Right renal pelvis (tissue), 4 donors: ENCODE results near the gene PNKD. TPM values are rescaled to one million over a fixed set of nuclear protein-coding genes. Genes with fewer than 3 reads are reported as not detected.

Experiments used
- DNase-seq, 4 donors: peaks; one replicate each; pipeline ENCODE4 v3.0.0-alpha.2; 2013; ENCODE audit warnings: low read depth in 4 of 4, low spot score in 3 of 4, missing footprints in 1 of 4
- polyA plus RNA-seq, 4 donors: library from polyadenylated mRNA; unstranded; fragments of 120-200 nt; gene quantifications; one replicate each; pipeline ENCODE4 v1.2.1, GENCODE V29; 2013; ENCODE audit not compliant: insufficient read length in 4 of 4

PNKD gene
- polyA plus RNA-seq, 4 donors = 103 to 132 (median 111) TPM

DNA sequence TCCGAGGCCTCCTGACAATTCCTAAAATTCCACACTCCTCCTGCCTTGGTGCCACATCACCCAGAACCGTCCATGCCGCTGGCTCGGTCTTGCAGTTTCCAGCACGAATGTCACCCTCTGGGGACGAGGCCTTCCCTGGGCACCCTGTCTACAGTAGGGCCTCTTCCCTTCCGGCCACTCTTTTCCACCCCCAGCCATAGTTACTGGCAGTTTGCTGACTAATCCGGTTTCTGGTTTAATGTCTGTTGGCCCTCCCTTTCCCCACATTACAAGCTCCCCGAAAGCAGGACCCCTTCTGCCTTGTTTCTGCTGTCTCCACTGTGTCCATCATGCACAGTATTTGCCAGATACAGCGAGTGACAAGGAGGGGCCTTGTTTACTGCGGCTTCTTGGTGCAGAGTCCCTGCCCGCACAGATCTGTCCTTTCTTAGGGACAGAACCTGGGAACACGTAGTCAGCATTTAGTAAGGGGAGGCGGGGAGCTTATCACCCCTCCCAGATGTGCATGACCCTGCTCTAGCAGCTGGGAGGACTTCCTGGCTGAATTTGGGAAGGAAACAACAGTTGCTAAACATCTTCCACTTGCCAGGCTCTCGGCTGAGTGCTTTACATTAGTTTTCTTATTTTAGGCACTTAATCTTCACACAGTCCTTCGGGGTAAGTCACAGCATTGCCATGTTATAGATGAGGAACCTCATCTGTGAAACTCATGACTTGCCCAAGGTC, 62.8 kb downstream of the PNKD start:
- no peak for DNase-seq

DNA sequence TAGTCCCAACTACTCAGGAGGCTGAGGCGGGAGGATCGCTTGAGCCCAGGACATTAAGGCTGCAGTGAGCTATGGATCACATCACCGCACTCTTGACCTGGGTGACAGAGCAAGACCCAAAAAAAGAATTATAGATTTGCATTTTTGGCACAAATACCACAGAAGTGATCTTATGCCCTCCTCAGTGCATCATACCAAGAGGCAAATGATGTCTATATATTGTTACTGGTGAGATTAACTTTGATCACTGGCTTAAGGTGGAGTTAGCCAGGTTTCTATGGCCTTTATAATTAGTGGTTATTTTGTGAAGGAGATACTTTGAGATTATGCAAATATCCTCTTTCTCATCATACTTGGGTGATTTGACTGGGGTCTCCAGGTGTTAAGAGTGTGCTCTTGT, 64.2 kb downstream of the PNKD start:
- DNase-seq = no peak

- DNase-seq = no peak
Measured at GRCh38 chr2:218340656-218341055, 70.3 kb downstream of the PNKD start.

DNA sequence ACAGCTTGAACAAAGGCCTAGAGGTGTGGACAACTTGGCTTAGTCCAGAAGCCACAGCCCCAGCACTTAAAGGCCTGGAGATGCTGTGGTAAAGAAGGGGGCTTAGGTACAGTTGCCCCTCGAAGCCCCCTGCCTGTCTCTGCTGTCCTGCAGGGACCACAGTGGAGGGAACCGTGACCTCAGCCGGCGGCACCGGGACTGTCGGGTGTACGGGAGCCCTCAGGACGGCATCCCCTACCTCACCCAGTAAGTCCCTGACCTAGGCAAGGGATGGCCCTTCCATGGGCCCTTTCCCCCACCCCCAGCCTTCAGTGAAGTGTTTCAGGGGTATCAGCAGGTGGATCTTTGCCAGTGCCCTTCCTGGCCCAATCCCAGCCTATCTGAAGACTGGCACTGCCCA, 71.1 kb downstream of the PNKD start:
- no peak for DNase-seq

DNA sequence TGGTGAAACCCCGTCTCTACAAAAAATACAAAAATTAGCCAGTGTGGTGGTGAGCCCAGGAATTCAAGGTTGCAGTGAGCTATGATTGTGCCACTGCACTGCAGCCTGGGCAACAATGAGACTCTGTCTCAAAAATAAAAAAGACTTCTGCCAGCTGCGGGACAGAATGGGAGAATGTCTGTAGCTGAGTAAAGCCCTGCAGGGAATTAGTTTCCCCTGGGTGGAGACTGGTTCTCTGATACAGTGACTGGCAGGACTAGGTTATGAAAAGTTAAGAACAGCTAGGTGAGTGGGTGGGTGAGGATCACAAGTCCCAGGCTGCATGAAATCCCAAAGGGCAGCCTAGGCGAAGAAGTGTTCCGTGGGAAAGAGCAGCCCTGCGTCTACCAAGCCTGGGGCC, 72.5 kb downstream of the PNKD start:
- no peak for DNase-seq

- no peak for DNase-seq
Measured at GRCh38 chr2:218343591-218343990, 73.3 kb downstream of the PNKD start.

DNA sequence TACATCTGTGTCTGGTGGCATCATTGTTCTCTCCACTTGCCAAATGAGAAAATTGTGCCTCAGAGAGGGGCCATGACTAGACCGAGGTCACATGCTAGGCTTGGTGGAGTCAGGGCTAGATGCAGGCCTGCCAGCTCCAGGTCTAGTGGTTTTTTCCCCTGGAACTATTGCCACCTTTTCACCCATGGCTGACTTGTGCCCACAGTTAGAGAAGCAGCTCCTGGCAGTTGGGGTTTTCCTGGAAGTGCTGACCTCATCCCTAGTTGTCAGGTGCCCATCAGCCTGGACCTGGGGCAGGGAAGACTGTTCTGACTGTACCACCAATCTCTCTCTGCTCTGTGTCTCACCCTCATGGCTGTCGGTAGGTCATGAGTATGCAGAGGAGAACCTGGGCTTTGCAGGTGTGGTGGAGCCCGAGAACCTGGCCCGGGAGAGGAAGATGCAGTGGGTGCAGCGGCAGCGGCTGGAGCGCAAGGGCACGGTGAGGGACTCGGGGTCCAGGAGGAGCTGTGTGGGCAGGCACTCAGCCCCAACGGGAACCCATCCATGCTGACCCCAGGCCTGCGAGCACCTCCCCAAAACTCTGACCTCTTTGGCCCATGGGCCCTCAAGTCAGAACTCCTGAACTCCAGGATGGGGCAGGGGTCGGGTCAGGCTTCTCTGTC, 73.9 kb downstream of the PNKD start:
- no peak for DNase-seq

- DNase-seq = no peak
Measured at GRCh38 chr2:218344755-218345417, 74.6 kb downstream of the PNKD start.

GRCh38 chr2:218345491-218346236, 75.3 kb downstream of the PNKD start:
- no peak for DNase-seq

GRCh38 chr2:218347172-218347571, 76.9 kb downstream of the PNKD start:
- DNase-seq = no peak

DNA sequence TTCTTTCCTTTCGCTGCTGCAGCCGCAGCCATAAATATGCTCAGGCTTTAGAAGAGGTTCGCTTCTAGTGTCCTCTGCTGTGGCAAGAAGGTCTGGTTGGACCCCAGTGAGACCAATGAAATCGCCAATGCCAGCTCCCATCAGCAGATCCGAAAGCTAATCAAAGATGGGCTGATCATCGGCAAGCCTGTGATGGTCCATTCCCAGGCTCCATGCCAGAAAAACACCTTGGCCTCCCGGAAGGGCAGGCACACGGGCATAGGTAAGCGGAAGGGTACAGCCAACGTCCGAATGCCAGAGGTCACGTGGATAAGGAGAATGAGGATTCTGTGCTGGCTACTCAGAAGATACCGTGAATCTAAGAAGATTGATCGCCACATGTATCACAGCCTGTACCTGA, 83.7 kb downstream of the PNKD start:
- DNase-seq = no peak

GRCh38 chr2:218354850-218355443, 84.6 kb downstream of the PNKD start:
- DNase-seq = no peak

- DNase-seq = no peak
Measured at GRCh38 chr2:218357236-218358177, 87.2 kb downstream of the PNKD start.

DNA sequence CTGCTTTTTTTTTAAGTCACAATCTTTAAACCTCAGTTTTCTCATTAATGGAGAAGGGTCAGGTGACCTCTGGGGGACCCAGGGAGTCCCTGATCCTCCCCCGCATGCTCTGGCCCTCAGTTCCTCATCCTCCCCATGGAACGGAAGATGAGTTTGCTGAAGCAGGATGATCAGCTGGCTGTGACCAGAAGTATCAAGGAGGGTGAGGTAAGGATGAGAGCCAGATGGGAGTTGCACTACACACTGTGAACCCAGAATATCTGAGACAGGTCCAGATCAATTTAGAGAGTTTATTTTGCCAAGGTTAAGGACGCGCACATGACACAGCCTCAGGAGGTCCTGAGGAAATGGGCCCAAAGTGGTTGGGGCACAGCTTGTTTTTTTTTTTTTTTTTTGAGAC, 90.1 kb downstream of the PNKD start:
- DNase-seq = no peak

- DNase-seq = no peak
Measured at GRCh38 chr2:218362606-218363005, 92.3 kb downstream of the PNKD start.

GRCh38 chr2:218363736-218364135, 93.4 kb downstream of the PNKD start:
- DNase-seq = no peak

DNA sequence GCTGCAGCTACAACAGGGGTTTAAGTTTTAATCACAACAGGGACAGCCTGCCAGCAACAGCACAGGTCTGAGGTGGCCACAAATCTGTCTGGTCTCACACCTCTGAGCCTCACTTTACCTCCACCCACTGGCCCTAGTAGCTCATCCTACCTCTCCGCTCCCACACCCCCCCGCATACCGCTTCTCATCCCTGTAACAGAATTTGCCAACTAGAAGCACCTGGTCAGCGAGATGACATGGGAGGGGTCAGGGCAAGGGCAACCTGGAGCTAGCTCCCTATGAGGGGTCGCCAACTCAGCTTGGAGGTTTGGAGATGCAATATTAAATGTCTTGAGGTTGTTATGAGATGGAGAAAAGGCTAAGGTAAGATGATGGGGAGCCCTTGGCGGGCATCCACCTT, 93.9 kb downstream of the PNKD start:
- no peak for DNase-seq

DNA sequence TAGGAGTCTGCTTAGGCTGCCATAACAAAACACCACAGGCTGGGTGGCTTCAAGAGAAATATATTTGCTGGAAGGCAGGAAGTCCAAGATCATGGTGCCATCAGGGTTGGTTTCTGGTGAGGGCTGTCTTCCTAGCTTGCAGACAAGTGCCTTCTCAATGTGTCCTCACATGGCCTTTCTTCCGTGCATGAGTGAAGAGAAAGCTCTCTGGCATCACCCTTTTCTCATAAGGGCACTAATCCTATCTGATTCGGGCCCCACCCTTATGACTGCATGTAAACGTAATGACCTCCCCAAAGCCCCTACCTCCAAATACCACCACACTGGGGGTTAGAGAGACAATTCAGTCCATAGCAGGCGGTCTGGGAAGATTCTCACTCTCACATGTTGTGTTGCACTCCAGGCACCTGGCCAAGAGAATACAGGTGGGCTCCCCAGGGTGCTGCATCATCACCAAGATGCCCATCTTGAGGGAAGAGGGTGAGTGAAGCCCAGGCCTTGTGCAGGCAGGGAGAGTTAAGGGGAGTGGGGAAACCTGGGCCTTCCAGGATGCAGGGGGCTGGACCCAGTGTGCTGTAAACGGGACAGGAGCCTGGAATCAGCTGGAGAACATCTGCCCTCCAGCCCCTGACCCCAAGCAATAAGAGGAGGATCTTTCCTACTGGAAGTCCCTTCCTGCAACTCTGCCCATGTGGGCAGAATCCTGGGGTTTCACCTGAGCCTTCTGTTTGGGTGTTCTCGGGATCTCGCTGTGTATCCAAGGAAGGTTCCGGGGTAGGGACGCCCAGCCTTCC, 96.5 kb downstream of the PNKD start:
- no peak for DNase-seq
